GM08714 (cell line): ENCODE measurements around the gene CWC25.
"Not testable (repeated sequence)": the region's sequence is repeated elsewhere in the genome, so short reads cannot be mapped to it uniquely, and the experiment has no call there.

ENCODE experiments used
- H3K4me3 ChIP-seq: fragments of 200-500 bp; sonication (Bioruptor generic); 2 replicates; pipeline ENCODE4 v1.5.1; 2014; ENCODE audit warnings: mild to moderate bottlenecking, low read length, inconsistent platforms
- ZNF274 ChIP-seq: IDR thresholded peaks from 2 replicates; pipeline ENCODE4 v1.6.1; 2012; ENCODE audit warnings: mild to moderate bottlenecking, low read depth, low read length

The CWC25 gene

DNA sequence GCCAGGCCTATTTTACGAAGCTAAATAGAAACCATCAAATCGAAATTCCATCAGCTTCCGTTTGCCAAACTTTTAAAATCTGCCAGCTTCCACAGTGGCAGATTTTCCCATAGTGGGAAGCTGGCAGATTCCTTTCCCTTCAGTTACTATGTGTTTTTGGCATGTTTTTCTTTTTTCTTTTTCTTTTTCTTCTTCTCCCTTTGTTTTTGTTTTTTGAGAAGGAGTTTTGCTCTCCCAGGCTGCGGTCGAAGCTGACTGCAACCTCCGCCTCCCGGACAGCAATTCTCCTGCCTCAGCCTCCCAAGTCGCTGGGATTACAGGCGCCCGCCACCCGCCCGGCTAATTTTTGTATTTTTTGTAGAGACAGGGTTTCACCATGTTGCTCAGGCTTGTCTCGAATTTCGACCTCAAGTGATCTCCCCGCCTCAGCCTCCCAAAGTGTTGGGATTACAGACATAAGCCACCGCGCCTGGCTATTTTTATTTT is 684 bp upstream of the CWC25 start:
- H3K4me3 ChIP-seq = peak overlapping the region; percentile 94; the same call in 1 of the 2 replicates

DNA sequence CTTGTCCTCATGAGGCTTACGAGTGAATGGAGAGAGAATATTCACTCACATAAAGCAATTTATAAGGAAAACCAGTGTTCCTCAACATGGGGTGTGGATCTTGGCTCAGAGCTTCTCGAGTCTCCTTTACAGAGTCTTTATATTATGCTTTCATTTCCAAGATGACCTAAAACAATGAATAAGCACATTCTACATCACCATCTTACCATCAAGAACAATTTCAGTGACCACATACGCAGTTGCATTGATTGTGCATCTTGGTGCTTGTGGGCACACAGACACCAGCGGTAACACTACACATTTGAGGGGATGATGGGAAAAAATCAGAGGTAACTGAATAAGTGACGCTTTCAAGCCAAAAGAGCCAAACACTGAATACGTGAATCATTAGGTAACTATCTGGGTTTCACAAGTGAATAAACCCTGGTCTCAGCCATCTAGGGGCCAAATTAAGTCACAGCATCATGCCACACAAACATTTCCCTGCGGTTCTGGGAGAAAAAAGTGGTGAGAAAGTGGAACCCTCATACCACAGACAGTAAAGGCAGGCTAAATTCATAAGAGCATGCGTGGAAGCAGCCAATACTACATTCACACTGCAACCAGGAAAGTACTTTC is 9.4 kb downstream of the CWC25 start:
- no peak for TF ChIP-seq ZNF274
- H3K4me3 ChIP-seq = no peak overlapping the region

More for the DNA sequence above, 684 bp upstream of the CWC25 start:
- TF ChIP-seq ZNF274 = no peak

DNA sequence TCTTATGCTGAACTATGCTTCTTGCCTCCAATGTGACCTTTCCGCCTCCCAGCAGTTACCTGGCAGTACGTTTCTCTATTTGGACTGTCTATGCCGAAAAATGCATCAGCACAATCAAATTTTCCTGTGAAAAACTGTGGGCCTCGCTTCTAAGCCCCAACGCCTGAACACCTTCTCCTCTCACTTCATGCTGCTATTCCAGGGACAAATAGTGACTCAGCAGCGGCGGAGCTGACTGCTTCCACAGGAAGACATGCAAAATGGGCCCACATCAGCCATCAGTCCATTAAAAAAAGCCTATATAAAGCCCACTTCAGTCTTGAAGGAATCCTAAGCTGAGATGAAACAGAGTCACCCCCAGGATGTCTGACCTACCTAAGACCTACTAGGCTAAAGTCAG is 15.3 kb downstream of the CWC25 start:
- H3K4me3 ChIP-seq = no peak overlapping the region
- TF ChIP-seq ZNF274 = no peak

DNA sequence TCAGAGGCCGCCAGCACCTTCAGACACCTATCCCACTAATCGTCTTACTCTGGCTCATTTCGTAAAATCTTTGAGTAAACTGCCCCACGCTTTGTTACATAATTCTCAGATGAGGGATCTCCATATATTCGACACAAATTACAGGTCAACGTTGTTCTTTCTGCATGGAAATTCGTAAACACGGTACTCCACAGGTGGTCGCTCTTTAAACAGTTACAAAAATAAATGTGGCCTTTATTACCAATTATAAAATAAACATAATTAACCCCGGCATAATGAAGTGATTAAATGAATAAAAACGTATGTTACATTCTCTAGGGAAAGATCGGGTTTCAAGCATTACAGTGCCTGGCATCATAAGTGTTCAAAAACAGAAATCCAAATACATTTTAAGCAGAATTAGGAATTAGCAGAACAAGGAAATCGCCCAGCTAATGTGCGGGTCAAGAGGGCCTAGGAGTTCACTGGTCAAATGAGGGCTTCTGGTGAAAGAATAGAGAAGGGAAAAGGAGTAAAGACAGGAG is 24.8 kb downstream of the CWC25 start:
- no peak for TF ChIP-seq ZNF274
- H3K4me3 ChIP-seq = peak overlapping the region; percentile 76

DNA sequence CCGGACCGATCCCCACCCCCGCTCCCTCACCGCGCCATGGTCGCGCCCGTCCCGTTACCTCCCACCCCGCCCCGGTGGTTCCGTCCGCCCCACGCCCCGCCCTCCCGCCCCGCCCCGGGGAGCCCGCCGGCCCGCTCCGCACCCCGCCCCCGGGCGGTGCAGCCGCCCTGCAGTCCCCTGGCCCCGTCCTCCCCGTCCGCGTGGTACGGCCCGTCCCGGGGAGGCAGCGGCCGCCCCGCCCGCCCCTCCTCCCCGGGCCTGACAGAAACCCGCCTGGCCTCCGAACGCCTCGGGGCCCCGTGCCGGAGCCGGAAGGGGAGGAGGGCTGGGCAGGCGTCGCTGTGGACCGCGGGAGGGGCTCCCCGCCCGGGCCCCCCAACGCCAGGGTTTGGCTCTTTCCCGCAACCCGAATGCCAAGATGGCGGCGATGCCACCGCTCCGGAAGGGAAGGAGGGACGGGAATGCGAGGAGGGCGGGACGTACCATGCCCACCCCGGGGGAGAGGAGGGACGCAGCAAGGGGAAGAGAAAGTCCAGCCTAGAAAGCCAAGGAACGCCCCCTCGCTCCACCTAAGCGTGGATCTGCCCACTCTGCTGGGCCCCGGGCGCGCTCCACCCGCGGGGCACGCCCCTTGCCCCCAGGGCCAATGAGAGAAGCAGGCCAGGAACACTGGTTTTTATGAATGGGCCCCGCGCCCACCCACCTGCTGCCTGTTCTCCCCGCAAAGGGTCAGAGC is 25.5 kb downstream of the CWC25 start, which contains the start of gene PIP4K2B:
TSS of gene PIP4K2B (minus strand) at position 56 of the 736 bp plus-strand sequence. CDS start 132 bp downstream, outside the sequence.
- peak within 1 kb of the TSS; percentile 82 for H3K4me3 ChIP-seq

DNA sequence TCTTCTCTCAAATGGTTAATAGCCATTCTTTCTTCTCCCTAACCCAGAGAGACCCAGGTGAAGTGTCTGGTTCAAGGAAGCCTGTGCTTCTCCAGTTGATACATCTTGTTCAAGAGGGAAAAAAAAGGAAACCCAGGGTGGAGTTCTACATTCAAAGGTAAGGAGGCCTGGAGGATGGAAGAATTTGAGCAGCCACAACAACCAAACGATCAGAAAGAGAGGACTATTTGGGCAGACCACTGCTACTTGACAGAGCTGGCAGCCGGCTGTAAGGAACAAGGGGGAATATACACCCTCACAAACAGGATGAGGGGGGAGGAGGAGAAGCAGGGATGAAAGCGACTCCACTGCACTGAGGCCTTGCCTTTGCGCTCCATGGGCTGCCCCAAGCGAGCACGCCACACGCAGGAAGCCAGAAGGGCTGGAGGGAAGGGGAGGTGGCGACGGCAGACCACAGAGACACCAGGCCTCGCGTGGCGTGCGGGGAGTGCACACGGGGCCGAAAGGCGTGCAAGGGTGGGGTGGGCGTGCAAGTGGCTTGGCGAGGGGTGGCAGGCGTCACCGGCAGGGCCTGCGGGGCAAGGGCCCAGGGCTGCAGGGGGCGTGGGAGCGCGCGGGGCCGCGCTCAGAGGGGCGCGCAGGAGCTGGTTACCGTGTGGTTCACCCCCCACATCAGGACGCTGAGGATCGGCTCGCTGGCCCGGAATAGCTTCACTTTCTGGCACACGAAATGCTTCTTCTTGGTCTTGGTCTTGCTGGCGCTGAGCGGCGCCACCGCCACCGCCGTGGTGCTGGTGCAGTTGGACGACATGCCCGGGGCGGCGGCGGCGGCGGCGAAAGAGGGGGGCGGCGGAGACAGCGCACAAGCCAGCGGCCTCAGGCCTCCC is 26.3 kb downstream of the CWC25 start:
- TF ChIP-seq ZNF274 = no peak
- peak overlapping the region; percentile 82 for H3K4me3 ChIP-seq

More for the DNA sequence above, 25.5 kb downstream of the CWC25 start, which contains the start of gene PIP4K2B:
- no peak for TF ChIP-seq ZNF274

DNA sequence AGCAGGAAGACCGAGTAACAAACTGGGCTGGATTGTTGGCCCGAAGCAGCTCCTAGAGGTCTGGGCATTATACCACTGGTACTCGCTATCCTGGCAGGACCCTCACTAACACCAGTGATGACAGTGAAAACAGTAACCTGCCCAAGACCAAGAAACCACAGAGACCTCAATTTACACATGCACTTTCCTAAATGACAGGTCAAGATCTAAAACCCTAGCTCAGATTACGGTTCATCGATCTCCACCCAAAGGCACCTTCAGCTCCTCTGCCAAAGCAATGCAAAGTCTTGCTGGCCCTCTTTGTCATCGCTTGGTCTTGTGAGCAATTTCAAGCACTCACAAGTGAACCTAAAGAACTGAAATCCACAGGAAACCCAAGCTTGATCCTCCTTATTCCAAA is 27.3 kb downstream of the CWC25 start:
- no peak for TF ChIP-seq ZNF274
- H3K4me3 ChIP-seq = peak overlapping the region; percentile 82

DNA sequence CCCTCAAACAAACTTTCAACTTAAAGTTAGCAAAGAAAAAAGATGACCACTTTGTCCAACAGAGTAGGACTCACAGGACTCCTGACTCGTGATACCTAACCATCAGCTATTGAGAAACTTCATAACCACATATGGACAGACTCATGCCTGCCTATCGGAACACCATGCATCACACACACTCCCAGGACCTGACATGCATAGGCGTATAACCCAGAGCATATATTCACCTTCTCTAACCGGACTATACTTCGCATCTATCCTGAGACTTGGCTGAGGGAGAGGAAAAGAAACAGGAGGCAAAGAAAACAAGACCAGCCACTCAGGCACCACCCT is 28.0 kb downstream of the CWC25 start:
- TF ChIP-seq ZNF274 = no peak
- peak overlapping the region; percentile 82; the same call in 1 of the 2 replicates for H3K4me3 ChIP-seq

DNA sequence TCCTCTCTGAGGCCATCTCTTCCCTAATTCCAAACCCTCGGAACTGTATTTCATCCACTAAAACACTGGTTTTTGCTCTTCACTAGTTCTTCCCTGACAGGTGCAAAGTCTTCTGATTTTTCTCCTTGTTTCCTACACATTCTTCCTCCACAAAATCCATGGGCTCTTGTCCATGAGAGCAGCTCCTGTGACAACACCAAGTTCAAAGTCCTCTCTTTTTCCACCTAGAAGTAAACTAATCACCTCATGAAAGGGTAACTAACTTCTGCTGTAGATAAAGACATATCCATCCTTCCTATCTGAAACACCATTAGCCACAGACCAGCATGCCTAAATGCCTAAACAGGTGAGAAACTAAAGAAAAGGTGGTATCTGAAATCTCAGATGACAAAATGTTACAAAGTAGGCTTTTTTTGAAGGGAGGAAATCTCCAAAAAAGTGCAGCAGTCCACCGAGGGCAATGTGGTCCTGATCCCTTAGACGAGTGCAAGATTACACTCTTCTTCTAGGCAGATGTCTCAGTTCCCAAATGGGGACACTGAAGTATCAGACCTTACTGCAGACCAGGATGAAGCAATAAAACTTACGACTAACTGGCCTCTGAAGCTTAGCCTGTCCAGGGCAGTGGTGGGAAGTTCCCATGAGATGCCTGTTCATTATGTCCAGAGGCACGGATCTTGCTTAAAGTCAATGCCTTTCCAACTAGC is 28.5 kb downstream of the CWC25 start:
- TF ChIP-seq ZNF274 = no peak
- H3K4me3 ChIP-seq = no peak overlapping the region

DNA sequence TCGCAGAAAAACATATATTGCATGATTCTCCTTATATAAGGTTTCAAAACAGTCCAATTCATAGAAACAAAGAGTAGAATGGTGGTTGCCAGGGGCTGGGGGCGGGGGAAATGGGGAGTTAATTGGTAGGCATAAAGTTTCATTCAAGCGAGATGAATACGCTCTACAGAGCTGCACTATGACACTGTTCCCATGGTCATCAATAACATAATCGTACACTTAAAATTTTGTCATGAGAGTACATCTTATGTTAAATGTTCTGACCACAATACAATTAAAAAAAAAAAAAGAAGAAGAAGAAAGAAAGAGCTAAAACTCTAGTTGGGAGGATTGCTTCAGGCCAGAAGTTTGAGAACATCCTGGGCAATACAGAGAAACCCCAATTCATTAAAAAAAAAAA is 30.9 kb downstream of the CWC25 start:
- H3K4me3 ChIP-seq = no peak overlapping the region
- no peak for TF ChIP-seq ZNF274

DNA sequence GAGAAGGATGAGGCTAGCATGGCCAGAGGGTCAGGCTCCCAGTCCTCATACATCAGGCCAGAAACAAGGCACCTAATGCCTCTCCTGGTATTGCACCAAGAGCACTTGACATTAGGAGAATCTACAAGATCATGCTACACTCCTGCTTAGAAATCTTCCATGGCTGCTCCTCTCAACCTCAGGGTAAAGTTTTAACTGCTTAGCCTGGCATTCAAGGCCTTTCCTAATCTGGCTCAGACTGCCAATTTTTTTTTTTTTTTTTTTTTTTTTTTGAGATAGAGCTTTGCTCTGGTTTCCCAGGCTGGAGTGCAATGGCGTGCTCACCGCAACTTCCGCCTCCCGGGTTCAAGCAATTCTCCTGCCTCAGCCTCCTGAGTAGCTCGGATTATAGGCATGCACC is 34.0 kb downstream of the CWC25 start:
- TF ChIP-seq ZNF274 = no peak
- no peak overlapping the region for H3K4me3 ChIP-seq

DNA sequence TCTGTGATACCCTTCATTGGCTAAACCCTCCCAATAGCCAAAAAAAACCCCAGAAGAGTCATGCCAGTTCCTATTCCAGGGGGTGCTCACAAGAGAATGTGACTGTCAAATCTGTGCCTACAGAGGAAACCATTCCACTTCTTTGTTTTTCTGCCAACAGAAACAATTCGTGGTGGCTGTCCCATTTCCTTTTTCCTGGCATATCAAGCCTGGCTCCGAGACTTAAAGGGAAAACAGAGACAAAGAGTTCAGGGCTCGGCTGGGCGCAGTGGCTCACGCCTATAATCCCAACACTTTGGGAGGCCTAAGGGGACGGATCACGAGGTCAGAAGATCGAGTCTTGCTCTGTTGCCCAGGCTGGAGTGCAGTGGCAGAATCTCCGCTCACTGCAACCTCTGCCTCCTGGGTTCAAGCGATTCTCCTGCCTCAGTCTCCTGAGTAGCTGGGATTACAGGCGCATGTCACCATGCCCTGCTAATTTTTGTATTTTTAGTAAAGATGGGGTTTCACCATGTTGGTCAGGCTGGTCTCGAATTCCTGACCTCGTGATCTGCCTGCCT is 34.9 kb downstream of the CWC25 start:
- H3K4me3 ChIP-seq = not testable (repeated sequence)

DNA sequence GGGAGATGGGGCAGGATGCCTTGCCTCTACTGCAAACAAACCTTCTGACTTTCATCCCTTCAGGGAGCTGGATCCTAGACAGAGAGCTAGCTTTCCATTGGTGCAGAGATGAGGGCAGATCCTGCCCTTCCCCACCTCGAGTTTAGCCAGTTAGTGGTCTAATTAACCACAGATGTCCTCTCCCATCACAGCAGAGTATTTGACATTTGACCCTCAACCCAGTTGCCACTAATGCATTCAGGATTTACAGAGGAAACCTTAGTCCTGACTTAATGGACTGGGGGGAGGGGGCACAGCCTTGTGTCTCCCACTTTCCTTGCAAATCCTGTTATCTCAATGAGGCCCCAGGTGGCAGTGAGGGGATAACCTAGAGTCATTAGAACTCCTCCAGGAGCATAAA is 35.9 kb downstream of the CWC25 start:
- TF ChIP-seq ZNF274 = no peak
- no peak overlapping the region for H3K4me3 ChIP-seq

DNA sequence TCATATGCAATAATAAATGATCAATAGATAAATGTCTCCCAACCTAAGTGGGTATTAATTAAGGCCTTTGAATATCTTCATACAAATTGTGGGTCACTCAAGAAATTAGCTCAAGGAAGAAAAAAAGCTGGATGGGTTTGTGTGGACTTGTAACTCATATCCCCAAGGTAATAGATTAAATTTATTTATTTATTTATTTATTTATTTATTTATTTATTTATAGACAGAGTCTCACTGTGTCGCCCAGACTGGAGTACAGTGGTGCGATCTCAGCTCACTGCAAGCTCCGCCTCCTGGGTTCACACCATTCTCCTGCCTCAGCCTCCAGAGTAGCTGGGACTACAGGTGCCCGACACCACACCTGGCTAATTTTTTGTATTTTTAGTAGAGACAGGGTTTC is 37.1 kb downstream of the CWC25 start:
- not testable (repeated sequence) for H3K4me3 ChIP-seq
